Right ventricle myocardium inferior (tissue), 1 donor: ENCODE results near the gene DLG2. TPM values are rescaled to one million over a fixed set of nuclear protein-coding genes. Genes with fewer than 3 reads are reported as not detected.
"Not testable (repeated sequence)": the region's sequence is repeated elsewhere in the genome, so short reads cannot be mapped to it uniquely, and the experiment has no call there.

ENCODE experiments used
- ATAC-seq: fragments of 200-7000 bp; cut with Tn5 transposase; one replicate; pipeline ENCODE4 v1.9.1; 2020; ENCODE audit warnings: mild to moderate bottlenecking, moderate library complexity
- DNase-seq: peaks from one replicate; pipeline ENCODE4 v3.0.0; 2021; ENCODE audit errors: missing footprints
- intact Hi-C: fragments of 100-400 bp; cut with DNase I; formaldehyde crosslinking; loops from one replicate; pipeline ENCODE4 v1.11.0; 2022
- total RNA-seq: library from RNA; stranded (reverse); fragmentation: NEBNext Ultra II Directional; extraction: Animal tissue kit (Norgen Biotek cat#: 25700); gene quantifications from one replicate; pipeline ENCODE4 v1.2.1, GENCODE V29; 2021
- donor health status: DM: no; HTN: yes; CAD: no; lungs with severe emphysema.

Gene DLG2
- total RNA-seq, 1 donor from 2014 or later: 5.7 TPM

DNA sequence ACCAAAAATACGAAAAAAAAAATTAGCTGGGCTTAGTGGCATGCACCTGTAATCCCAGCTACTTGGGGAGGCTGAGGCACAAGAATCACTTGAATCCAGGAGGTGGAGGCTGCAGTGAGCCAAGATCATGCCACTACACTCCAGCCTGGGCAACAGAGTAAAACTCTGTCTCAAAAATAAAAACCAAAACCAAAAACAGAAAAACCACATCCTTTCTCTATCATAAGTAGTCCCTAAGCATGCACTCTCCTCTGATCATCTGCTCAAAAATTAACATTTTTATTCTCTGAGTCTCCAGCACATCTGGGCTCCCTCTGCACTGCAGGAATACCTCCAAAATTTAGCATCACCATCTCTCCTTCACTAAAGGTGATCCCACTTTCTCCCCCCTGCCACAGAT is 516.9 kb downstream of the DLG2 start:
- intact Hi-C loops, DNase-seq, ATAC-seq: not testable (repeated sequence)

DNA sequence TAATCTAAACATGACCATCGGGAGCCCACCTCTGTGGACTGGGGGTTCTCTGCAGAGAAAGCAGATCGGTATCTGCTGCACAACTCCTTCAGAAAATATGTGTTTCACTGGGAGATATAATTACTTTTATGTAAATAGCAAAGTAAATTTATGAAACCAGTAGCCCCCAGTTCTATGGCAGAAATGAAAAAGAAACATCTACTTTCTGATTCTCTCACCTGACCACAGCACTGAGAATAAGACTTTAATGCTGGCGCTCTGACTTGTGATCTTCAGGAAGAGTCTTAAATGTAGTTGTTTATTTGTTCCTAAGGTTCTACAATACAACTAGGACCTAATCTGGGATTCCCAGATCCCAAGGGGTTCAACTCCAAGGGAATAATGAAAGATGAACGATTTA is 518.0 kb downstream of the DLG2 start:
- ATAC-seq (no peak), DNase-seq (no peak)
- intact Hi-C loops: no loop called here

DNA sequence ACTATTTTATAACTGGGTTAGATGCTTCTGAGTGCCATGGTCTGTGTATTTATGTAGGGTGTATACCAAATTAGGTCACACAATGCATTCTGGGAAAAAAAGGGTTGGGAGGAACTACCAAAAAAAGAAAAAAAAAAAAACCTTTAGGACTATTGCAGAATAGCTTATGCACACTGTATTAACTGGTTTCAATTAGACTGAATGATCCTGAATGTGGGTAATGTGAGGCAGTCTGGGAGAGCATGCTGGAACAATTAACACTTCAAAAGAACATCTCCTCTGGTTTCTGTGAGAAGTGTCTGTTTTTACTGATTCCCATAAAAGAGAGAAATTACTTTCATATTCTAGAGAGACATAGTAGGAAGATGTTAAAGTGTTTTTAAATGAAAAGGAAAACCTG is 521.3 kb downstream of the DLG2 start:
- intact Hi-C loops: no loop called here
- ATAC-seq: no peak
- DNase-seq: no peak

DNA sequence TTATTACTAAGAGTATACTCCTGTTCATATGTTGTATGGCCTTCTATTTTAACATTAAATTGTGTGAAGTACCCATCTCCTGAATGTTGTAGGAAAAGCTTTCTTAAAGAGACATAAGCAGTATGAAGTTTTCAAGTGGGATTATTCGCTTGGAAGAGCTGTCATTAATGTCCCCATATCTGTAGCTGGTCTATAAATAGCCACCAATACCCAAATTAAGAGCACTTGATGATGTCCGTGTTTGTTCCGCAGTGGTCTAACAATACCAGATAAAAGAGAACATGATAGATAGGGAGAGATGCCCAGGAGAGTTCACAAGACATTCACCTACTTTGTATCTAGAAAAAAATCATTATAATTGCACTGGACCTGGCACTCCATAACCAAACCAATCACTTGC is 527.6 kb downstream of the DLG2 start:
- DNase-seq: no peak
- peak; percentile 50 for ATAC-seq
- intact Hi-C loops: no loop called here

DNA sequence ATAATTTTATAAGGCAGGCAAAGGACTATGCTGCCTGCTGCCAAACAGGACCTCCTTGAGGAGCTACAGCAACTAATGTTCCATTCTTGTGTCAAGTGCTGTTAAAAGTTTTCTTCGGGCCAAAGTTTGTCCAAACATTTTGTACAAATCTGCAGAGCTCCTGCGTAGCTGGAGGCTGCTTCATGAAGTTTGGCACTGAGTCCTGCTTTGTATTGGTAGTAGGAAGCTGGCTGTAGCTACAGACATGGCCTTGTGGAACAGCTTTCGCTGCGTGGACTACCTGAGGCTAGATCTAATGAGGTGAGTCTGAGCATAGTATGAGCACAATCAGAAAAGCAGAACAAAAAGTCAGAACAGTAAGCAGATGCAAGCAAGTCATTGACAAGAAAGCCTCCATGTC is 528.1 kb downstream of the DLG2 start:
- no peak for DNase-seq
- intact Hi-C loops: no loop called here
- no peak for ATAC-seq

DNA sequence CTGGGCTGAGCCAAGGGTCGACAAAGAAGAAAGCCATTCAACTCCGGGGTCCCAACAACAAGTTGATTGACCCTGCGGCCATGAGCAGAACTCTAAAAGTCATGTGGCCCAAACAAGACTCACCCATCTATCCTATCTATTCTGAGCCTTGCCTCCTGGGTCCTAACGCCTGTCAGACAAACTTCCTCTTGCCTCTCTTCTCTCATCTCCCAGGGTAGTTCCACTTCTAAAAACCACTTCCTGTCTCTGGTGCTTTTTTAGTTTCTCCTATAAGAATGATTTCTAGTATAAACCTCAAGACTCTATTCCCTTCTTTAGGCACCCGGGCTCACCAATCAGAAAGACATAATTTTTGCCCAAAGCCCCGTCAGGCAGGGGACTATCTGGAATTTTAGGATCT is 530.2 kb downstream of the DLG2 start:
- intact Hi-C loops: no loop called here

DNA sequence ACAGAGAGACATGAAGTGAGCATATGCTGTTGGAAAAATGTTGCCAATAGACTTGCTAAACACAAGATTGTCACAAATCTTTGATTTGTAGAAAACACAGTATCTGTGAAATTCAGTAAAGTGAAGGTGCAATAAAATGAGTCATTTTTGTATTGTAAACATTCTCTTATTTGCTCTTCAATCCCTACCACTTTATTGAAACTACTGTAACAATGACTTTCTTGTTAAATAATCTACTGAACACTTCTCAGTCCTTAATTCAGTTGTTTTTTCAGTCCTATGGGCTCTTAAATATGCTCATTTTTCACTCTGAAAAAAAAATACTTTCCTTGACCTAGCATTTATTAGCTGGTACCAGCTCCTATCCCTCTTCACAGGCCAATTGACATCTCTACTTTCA is 531.9 kb downstream of the DLG2 start:
- ATAC-seq (no peak), DNase-seq (no peak)
- intact Hi-C loops: no loop called here

More for the DNA sequence above, 530.2 kb downstream of the DLG2 start:
- DNase-seq (no peak), ATAC-seq (no peak)

DNA sequence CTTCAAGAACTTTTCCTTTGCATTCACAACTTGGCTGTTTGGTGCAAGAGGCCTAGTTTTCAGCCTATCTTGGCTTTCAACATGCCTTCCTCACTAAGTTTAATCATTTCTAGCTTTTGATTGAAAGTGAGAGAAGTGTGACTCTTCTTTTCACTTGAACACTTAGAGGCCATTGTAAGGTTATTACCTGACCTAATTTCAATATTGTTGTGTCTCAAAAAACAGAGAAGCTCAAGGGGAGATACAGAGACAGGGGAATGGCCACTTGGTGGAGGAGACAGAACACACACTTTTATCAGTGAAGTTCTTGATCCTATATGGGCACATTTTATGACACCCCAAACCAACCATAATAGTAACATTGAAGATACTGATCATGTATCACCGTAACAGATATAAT is 532.3 kb downstream of the DLG2 start:
- no peak for ATAC-seq
- DNase-seq: no peak
- intact Hi-C loops: no loop called here

DNA sequence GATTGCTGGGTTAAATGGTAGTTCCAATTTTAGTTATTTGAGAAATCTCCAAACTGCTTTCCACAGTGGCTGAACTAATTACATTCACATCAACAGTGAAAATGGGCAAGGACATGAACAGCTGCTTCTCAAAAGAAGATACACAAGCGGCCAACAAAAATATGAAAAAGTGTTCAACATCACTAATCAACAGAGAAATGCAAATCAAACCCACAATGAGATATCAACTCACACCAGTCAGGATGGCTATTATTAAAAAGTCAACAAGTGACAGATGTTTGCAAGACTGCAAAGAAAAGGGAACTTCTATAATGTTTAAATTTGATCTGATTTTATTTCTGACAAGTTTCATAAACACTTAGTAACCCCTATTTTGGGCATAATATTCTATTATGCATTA is 537.5 kb downstream of the DLG2 start:
- ATAC-seq (no peak), DNase-seq (no peak)
- intact Hi-C loops: no loop called here

DNA sequence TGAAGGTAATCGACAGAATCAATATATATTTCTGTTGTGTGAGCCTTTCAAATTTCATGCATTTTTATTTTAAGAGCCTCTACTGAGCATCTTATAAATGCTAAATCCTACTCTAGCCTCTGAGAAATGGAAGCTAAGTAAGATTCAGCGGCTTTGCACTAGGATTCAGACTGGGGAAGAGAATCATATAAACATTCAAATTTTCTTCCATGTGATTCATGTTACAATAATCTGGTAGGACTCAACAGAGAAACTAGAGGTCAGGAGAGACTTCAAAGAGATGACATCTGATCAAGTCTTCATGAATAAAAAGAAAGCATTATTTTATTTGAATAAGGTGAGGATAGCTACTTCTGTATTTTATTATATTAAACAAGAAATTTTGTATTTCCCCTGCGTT is 538.9 kb downstream of the DLG2 start:
- no peak for DNase-seq
- intact Hi-C loops: no loop called here
- no peak for ATAC-seq

DNA sequence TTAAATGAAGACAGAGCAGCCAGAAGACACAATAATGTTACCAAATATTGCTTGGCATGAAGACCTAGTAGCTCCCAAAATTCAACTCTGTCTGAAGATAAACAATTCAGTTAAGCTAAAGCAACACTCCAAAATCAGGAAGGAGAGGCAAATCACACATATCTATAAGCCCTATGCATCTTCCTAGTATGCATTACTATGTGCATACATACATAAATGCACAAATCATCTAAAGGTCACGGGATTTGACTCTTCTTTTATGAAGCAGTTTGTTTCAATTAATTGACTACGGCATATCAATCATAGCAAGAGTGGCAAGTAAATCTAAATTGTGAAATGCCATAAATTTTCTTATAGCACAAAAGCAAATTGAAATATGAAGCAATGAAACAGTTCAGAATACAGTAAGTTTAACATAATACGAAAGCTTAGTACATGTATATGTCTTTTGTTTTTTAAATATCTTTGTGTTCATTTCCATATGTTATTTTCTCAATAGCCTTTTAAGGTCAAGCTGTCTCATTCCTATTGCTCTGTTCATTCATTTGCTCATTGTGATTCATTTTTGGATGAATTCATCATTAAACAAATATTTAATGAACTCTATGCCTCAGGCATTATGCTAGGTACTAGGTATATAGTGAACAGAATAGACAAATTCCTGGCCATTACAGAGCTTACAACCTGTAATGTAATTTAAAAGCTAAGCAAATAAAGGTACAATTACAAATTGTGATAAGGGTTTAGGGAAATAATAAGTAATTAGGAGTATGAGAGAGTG is 540.5 kb downstream of the DLG2 start:
- DNase-seq: no peak
- no peak for ATAC-seq
- intact Hi-C loops: no loop called here

DNA sequence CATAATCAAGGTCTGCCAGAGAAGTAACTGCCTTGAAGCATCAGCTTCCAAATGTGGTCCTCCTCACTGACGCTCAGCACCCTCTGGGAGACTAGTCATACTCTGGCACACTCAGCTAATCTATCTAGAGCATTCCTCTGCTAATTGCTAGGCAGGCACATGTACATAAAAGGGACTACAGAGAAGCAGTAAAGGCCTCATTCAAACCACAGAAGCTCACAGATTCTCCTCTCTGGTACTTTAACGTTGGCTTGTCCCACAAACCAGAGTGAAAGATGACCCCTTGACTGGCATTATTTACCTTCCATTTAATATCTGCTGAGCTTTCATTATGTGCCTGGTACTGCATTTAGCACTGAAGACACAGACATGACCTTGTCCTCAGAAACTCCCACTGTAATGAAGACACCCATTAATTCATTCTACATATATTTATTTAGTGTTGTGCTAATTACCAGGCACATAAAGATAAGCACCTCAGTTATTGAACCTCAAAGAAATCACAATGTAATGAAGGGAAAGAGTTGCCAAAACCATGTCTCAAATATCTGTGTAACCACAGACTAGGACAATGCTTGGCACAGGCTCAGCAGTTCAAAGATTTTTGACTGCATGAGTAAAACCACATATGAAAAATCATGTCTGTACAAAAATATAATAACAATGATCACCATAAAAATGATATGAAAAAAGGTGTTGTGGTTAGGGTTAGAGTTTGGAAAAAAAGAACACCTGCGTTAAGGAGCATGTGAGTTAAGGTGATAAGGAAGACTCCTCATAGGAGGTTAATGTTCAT is 550.4 kb downstream of the DLG2 start:
- intact Hi-C loops: no loop called here
- ATAC-seq (peak; percentile 64), DNase-seq (no peak)

DNA sequence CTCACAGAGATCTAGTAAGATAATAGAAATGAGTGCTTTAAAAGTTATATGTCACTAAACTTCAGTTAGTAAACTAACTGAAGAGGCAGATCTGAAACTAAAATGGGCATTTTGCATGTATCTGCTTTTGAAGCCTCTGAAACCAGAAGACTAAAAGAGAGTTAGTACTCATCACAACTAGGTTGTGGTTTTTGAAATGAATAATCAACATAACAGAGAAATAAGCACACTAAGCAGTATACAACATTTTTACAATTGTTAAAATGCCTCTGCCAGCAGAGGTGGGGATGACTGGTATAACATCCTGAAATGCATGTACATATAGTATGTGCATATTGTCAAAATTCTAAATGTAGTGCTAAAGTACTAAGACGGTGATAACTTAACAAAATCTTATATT is 564.5 kb downstream of the DLG2 start:
- intact Hi-C loops: no loop called here
- DNase-seq (no peak), ATAC-seq (no peak)

DNA sequence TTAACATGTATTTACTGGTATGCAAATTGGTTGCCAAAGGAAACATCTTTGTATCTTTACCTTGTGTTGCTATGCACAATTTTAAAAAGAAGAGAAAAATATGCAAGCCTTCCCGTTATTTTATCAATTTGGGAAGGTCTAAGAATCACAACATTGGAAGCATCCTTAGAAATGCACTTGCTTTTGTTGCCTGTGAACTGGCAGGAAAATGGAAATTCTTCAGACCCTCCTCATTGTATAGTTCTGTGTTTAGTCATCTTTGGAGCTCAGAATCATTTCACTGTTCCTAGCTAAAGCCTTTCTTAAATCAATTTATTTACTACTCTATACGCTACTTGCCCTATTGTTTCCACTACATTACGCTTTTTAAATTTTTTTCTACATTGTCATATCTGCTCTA is 574.5 kb downstream of the DLG2 start:
- intact Hi-C loops: no loop called here
- no peak for ATAC-seq
- no peak for DNase-seq

DNA sequence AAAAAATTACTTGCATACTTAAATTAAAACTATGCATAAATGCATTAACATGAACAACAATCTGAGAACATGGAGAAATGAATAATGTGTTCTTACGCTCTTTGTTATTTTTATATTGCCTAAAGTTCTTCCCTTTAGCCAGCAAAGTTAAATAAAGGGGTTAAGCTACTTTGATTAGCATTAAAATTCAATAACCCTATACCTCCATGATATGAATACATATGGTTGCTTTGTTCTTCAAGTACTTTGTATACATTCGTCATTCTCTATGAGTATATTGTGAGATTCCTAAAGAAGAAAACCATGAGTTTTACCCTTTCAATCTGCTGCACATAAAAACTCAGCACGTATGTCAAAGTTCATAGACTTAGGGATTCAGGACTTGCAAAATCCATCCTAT is 578.3 kb downstream of the DLG2 start:
- ATAC-seq: no peak
- intact Hi-C loops: no loop called here
- no peak for DNase-seq

DNA sequence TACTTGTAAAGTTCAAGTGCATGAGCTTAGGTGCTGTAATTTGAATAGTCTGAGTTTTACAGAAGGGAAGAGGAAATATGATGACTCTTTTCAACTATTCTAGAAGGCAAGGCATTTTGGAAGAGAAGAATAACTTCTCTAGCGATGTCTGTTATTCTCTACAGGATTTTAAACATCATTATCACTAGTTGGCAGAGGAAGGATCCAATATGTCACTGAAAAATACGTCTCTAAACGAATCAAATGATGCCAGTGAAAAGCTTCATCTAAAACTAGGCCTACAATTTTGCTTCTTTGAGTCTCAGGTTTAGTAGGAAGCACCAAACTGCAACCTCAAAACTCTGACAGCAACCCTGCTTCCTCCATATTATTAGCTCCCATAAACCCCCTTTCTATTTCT is 581.4 kb downstream of the DLG2 start:
- intact Hi-C loops: no loop called here
- no peak for DNase-seq
- no peak for ATAC-seq

DNA sequence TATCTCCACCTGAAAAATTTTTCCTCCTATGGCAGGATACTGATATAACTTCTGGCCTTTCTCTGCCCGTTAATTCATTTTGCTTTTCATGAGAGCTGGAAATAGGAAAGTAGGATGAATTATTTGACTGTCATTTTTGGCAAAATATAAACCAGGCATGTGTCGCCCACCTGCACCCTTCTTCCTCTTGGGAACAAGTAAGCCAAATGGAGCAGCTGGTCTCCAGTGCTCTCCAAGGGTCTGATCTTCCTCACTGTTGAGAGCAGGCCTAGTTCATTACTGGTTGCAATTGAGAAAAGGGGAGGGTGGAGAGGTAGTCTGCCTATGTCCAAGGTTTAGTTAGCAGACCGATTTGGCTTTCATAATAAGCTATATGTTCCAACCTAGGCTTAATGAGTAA is 582.2 kb downstream of the DLG2 start:
- no peak for ATAC-seq
- intact Hi-C loops: no loop called here
- DNase-seq: no peak

DNA sequence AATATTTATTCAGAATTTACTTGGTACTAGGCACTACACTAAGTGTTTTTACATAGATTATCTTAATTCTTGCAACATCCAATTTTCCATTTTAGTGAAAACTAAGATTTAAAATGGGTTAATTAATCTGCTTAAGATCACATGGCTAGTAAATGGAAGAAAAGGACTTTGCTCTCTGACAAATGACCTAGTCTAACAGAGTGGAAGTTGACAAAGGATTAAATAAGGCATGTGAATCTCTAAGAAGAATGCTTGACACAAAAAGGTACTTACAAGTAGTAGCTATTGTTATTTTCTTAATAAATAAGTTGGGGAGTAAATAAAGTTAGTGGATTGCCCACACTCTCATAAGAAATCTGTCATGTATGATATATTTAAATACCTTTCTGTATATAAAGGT is 584.8 kb downstream of the DLG2 start:
- ATAC-seq (no peak), DNase-seq (no peak)
- intact Hi-C loops: no loop called here

DNA sequence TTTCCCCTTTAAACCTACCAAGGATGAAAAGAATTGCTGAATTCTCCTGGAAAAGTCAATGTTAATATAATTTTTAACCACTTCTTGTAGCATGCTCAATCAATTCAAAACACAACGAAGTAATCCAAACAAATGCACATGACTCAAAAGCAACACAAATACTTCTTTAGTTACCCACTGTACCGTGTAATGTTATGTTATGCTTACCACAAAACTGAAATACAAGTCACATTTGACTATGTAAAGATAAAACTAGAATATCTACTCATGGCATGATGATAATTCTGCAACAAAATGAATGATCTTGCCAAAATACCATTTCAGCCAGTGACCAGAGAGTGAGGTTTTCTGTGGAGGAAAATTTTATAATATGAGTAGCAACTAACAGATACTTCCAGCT is 587.0 kb downstream of the DLG2 start:
- no peak for ATAC-seq
- DNase-seq: no peak
- intact Hi-C loops: no loop called here

DNA sequence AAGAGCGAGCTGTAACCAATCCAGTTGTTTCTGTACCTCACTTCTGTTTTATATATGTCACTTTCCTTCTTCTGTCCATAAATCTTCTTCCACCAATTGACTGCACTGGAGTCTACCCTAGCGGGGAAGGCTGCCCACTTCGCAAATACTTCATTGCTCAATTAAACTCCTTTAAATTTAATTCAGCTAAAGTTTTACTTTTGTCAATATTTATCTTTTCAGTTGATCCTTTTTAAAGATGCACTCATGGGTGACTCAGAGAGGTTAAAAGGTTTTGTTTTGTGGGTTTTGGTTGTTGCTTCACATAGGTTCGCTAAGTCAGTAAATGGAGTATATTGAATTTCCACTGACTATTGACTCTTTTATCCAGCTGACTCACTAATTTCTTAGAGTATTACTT is 597.2 kb downstream of the DLG2 start:
- ATAC-seq (no peak), DNase-seq (no peak)
- intact Hi-C loops: no loop called here
